Tibial nerve (tissue), 4 donors: ENCODE data around the gene LRRTM3. TPM values are rescaled to one million over a fixed set of nuclear protein-coding genes. Genes with fewer than 3 reads are reported as not detected.

Source experiments
- DNase-seq, 2 donors: peaks; one replicate each; pipeline ENCODE4 v3.0.0-alpha.2; 2019; ENCODE audit warnings: low spot score in 2 of 2
- H3K27ac ChIP-seq, 4 donors: fragments of 200-600 bp; sonication (generic) in 3 of 4; one replicate each; pipeline ENCODE4 v1.5.1; 2017 to 2019; ENCODE audit warnings: mild to moderate bottlenecking in 1 of 4
- H3K27me3 ChIP-seq, 2 donors: fragments of 200-600 bp; sonication (generic) in 1 of 2; one replicate each; pipeline versions ENCODE4 v1.5.1 to v1.6.0; 2017 to 2019
- H3K36me3 ChIP-seq, 3 donors: fragments of 200-600 bp; sonication (generic); one replicate each; pipeline ENCODE4 v1.5.1; 2018 to 2019
- H3K4me1 ChIP-seq, 4 donors: fragments of 200-600 bp; sonication (generic) in 3 of 4; one replicate each; pipeline ENCODE4 v1.5.1; 2017 to 2019
- H3K4me3 ChIP-seq, 4 donors: fragments of 200-600 bp; sonication (generic) in 3 of 4; one replicate each; pipeline ENCODE4 v1.5.1; 2017 to 2019; ENCODE audit warnings: mild to moderate bottlenecking in 1 of 4, moderate library complexity in 1 of 4
- H3K9me3 ChIP-seq, 4 donors: fragments of 200-600 bp; sonication (generic) in 3 of 4; one replicate each; pipeline ENCODE4 v1.5.1; 2017 to 2019
- EP300 ChIP-seq, 2 donors: sonication (generic); formaldehyde crosslinking; IDR thresholded peaks; one replicate each; pipeline ENCODE4 v1.6.1; 2017; ENCODE audit warnings: antibody characterized with exemption in 2 of 2, mild to moderate bottlenecking in 1 of 2
- POLR2A ChIP-seq, 2 donors: fragments of 450-650 bp; IDR thresholded peaks; one replicate each; pipeline ENCODE4 v1.6.1; 2017; ENCODE audit warnings: antibody characterized with exemption in 2 of 2, mild to moderate bottlenecking in 2 of 2, moderate library complexity in 2 of 2
- WGBS, 2 donors: methylation state at CpG; one replicate each; pipeline ENCODE4 v1.1.5; 2018; 5-methylcytosine and 5-hydroxymethylcytosine counted together
- total RNA-seq, 4 donors: library from RNA; depleted of rRNA; stranded (reverse); fragments of >200 nt; gene quantifications; one replicate each; pipeline ENCODE4 v1.1.0, GENCODE V29; 2016
- TF ChIP-seq, protein P1 (sequence below), 5 experiments: fragments of 200-600 bp in 3 of 5; fragments of 450-650 bp in 2 of 5; sonication (generic) in 3 of 5; IDR thresholded peaks; one replicate each; pipeline ENCODE4 v1.5.1; 2016 to 2019; ENCODE audit warnings: antibody characterized with exemption in 5 of 5, mild to moderate bottlenecking in 3 of 5, moderate library complexity in 2 of 5

LRRTM3 gene
- total RNA-seq, 4 donors from 2014 or later = 0.42 TPM; not detected in 3

DNA sequence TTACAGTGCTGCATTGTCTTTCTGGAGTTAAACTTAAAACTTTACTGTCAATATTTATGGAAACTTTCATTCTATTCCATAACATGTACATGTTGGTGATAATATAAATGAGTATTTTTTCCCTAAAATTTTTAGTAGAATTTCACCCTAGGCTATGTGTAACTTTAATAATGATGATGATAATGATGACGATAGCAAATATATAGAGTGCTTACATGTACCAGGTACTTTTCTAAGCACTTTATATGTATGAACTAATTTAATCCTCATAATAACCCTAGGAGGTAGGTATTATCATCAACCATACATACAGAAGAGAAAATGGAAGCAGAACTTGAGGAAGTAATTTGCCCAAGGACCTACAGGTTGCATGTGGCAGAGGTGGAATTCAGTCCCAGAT lies 85.6 kb downstream of the LRRTM3 start:
- 98 to 100% methylated on average over 1 of the region's 1 CpG for WGBS, 2 donors
- Histone ChIP-seq H3K9me3 (no peaks in the 10 kb centered on the region), H3K4me3 (no peak overlapping the region), H3K27ac (no peak overlapping the region), H3K36me3 (no peaks in the 10 kb centered on the region), H3K27me3 (no peaks in the 10 kb centered on the region), H3K4me1 (no peaks in the 10 kb centered on the region)
- DNase-seq = no peak
- no peak for TF ChIP-seq POLR2A (IDR thresholded peaks at IDR 0.05)
- TF ChIP-seq EP300 (IDR thresholded peaks at IDR 0.05) = no peak
- TF ChIP-seq, protein P1, sequence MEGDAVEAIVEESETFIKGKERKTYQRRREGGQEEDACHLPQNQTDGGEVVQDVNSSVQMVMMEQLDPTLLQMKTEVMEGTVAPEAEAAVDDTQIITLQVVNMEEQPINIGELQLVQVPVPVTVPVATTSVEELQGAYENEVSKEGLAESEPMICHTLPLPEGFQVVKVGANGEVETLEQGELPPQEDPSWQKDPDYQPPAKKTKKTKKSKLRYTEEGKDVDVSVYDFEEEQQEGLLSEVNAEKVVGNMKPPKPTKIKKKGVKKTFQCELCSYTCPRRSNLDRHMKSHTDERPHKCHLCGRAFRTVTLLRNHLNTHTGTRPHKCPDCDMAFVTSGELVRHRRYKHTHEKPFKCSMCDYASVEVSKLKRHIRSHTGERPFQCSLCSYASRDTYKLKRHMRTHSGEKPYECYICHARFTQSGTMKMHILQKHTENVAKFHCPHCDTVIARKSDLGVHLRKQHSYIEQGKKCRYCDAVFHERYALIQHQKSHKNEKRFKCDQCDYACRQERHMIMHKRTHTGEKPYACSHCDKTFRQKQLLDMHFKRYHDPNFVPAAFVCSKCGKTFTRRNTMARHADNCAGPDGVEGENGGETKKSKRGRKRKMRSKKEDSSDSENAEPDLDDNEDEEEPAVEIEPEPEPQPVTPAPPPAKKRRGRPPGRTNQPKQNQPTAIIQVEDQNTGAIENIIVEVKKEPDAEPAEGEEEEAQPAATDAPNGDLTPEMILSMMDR (IDR thresholded peaks at IDR 0.05) = no peak

DNA sequence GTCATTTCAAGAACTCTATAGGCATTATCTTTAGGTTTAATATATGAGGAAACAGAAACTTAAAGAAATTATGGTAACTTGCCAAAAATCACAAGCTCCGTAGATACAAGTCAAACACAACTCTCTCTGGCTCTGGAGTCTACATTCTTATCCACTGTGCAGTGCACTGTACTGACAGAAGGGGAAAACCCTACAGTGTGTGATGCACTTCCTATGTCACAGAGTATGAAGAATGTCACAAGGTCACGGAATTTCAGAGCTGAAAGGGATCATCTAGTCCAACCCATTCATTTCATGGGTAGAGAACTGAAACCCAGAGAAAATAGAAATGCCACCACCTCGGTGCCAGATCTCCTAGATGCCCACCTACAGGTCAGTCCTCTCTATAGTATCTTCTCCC lies 86.1 kb downstream of the LRRTM3 start:
- Histone ChIP-seq H3K27ac (no peak overlapping the region), H3K36me3 (no peaks in the 10 kb centered on the region), H3K4me1 (no peaks in the 10 kb centered on the region), H3K9me3 (no peaks in the 10 kb centered on the region), H3K4me3 (no peak overlapping the region), H3K27me3 (no peaks in the 10 kb centered on the region)
- TF ChIP-seq, protein P1 (IDR thresholded peaks at IDR 0.05) = no peak
- TF ChIP-seq POLR2A (IDR thresholded peaks at IDR 0.05) (no peak), EP300 (IDR thresholded peaks at IDR 0.05) (no peak)
- WGBS, 2 donors = 69 to 80% methylated on average over 3 of the region's 3 CpGs
- DNase-seq = no peak

DNA sequence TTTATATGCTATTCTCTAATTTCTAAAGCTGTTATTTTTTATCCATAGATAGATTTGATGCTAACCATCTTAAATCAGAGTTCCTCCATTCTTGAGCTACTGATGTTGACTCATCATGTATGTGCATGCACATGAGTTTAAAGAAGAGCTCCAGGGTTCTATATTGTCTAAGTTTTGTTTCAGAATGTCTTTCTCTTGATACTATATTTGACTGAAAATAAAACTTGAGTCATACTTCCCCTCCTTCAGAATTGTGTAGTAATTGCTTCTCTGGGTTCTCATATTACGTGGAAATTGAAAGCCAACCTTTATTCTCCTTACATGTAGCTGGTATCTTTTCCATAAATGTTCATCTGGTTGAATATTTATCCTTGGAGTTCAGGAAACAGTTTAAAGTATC lies 89.4 kb downstream of the LRRTM3 start:
- no peaks in the 10 kb centered on the region for H3K36me3 ChIP-seq
- WGBS, 2 donors = 76 to 79% methylated on average over 1 of the region's 1 CpG
- H3K27ac ChIP-seq = no peak overlapping the region
- no peak for TF ChIP-seq POLR2A (IDR thresholded peaks at IDR 0.05)
- TF ChIP-seq, protein P1 (IDR thresholded peaks at IDR 0.05) = no peak
- no peak for TF ChIP-seq EP300 (IDR thresholded peaks at IDR 0.05)
- no peak overlapping the region for H3K4me3 ChIP-seq
- H3K4me1 ChIP-seq = no peaks in the 10 kb centered on the region
- H3K9me3 ChIP-seq = no peaks in the 10 kb centered on the region
- DNase-seq = no peak
- H3K27me3 ChIP-seq = no peaks in the 10 kb centered on the region

DNA sequence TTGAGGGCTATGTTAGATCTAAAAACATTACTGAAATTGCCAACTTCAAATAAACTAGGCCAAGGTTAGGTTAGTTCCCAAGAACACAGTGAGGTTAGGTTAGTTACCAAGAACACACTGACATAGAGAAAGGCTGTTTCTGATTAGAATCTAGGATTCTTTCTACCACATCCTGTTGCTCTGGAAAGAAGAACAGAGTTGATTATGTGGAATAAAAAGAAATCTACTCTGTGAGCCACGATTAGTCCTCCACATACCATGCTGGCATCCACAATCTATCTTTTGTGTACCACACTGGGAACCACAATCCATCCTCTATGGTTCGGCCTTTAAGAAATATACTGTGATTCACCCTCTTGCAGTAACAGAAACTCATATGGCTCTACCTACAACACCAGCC lies 91.4 kb downstream of the LRRTM3 start:
- 70 to 72% methylated on average over 2 of the region's 2 CpGs for WGBS, 2 donors
- no peaks in the 10 kb centered on the region for H3K36me3 ChIP-seq
- H3K27ac ChIP-seq = no peak overlapping the region

DNA sequence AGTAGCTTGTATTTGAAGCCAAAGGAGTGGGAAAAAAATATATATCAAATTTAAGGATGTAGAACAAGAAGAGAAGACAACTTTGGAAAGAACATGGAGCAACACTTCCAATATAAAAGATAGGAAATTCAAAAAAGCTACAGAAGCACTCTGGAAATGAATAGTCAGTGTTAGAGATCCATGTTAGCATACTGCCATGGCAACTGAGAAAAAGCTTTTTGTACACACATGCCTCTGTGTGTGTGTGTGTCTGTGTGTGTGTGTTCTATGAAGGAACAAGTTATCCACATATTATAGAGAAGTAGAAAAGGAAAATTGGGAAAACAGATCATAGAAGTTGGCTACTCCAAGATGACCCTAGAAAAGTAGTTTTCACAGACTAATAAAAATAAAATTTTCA lies 96.3 kb downstream of the LRRTM3 start:
- DNase-seq = no peak
- H3K36me3 ChIP-seq = no peaks in the 10 kb centered on the region
- H3K4me3 ChIP-seq = no peak overlapping the region
- H3K4me1 ChIP-seq = no peaks in the 10 kb centered on the region
- no peaks in the 10 kb centered on the region for H3K27me3 ChIP-seq
- H3K27ac ChIP-seq = no peak overlapping the region
- TF ChIP-seq EP300 (IDR thresholded peaks at IDR 0.05) (no peak), POLR2A (IDR thresholded peaks at IDR 0.05) (no peak)
- TF ChIP-seq, protein P1 (IDR thresholded peaks at IDR 0.05) = no peak
- no peaks in the 10 kb centered on the region for H3K9me3 ChIP-seq

More for the DNA sequence above, 91.4 kb downstream of the LRRTM3 start:
- no peak for DNase-seq
- H3K4me3 ChIP-seq = no peak overlapping the region
- no peaks in the 10 kb centered on the region for H3K4me1 ChIP-seq
- no peaks in the 10 kb centered on the region for H3K9me3 ChIP-seq
- TF ChIP-seq POLR2A (IDR thresholded peaks at IDR 0.05) = no peak
- no peak for TF ChIP-seq EP300 (IDR thresholded peaks at IDR 0.05)
- TF ChIP-seq, protein P1 (IDR thresholded peaks at IDR 0.05) = no peak
- H3K27me3 ChIP-seq = no peaks in the 10 kb centered on the region
